Erythroblast (primary cell): ENCODE measurements around the gene MTERF2.
"Not testable (repeated sequence)": the region's sequence is repeated elsewhere in the genome, so short reads cannot be mapped to it uniquely, and the experiment has no call there.

Source experiments
- DNase-seq, 2 experiments: peaks; one replicate each; lab custom pipeline; 2025; lab: John Stamatoyannopoulos, UW
- GATA1 ChIP-seq: IDR thresholded peaks from 2 replicates; pipeline ENCODE4 v1.6.1; 2011; ENCODE audit warnings: low read depth, mild to moderate bottlenecking, control low read depth, low read length, moderate library complexity
- POLR2A ChIP-seq: IDR thresholded peaks from 2 replicates; pipeline ENCODE4 v1.6.1; 2011; ENCODE audit warnings: mild to moderate bottlenecking, low read length

The MTERF2 gene

DNA sequence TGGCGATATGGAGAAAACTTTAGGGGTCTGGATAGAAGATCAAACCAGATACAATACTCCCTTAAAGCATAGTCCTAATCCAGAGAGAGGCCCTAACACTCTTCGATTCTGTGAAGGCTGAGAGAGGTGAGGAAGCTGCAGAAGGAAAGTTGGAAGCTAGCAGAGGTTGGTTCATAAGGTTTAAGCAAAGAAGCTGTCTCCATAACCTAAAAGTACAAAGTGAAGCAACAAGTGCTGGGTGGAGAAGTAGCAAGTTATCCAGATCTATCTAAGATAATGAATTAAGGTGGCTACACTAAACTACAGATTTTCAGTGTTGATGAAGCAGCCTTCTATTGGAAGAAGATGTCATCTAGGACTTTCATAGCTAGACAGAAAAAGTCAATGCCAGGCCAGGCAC lies 24.6 kb upstream of the MTERF2 start:
- no peak for DNase-seq
- no peak for TF ChIP-seq POLR2A
- TF ChIP-seq GATA1, result no peak

DNA sequence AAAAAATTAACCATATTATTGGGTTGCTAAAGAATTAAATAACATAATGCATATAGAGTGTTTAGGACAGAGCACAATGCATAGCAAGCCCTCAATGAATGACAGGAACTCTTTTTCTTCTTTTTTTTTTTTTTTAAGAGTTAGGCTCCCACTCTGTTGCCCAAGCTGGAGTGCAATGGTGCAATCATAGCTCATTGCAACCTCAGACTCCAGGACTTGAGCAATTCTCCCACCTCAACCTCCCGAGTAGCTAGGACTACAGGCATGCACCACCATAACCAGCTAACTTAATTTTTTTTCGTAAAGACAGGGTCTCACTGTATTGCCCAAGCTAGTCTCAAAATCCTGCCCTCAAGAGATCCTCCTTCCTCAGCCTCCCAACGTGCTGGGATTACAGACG lies 20.5 kb upstream of the MTERF2 start:
- DNase-seq, result no peak
- TF ChIP-seq GATA1 (no peak), POLR2A (no peak)

DNA sequence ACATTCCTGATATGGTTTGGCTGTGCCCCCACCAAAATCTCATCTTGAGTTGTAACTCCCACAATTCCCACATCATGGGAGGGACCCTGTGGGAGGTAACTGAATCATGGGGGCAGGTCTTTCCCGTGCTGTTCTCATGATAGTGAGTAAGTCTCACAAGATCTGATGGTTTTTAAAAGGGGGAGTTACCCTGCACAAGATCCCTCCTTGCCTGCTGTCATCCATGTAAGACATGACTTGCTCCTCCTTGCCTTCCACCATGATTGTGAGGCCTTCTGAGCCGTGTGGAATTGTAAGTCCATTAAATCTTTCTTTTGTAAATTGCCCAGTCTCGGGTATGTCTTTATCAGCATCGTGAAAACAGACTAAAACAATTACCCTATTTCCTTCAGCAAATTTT lies 15.7 kb upstream of the MTERF2 start:
- not testable (repeated sequence) for DNase-seq

DNA sequence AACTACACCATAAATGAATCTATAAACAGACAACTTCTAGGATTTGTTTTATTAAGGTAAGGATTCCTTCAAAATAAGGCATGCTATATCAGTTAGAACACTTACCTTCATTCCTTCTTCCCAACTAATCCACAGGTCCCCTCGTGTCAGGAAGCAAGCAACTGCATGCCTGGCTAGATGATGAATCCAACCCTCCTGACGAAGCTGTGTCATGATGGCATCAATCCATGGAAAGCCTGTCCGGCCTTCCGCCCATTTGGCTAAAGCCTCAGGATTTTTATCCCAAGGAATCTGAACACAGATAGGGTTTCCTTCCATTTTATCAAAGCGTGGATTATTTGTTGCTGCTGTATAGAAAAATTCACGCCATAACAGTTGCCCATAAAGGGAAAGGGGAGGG lies 12.5 kb upstream of the MTERF2 start:
- no peak for DNase-seq
- TF ChIP-seq POLR2A (no peak), GATA1 (no peak)

DNA sequence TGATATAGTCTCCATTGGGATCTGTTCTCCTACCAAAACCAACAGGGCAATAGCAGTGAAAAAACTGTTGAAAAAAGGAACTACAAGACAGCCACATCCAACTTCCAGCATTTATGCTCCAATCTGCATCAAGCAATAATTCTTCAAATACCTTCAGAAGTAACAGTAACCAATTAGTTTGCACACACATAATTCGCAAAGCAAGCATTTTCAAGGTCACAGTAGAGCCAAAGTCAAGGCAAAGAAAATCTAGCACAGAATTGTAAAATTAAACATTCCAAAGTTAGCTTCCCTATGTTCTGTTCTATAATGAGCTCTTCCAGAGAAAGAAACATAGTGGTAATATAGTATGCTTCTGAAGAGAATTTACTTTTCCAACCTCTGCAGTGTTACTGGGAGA lies 11.0 kb upstream of the MTERF2 start:
- TF ChIP-seq POLR2A (no peak), GATA1 (no peak)

DNA sequence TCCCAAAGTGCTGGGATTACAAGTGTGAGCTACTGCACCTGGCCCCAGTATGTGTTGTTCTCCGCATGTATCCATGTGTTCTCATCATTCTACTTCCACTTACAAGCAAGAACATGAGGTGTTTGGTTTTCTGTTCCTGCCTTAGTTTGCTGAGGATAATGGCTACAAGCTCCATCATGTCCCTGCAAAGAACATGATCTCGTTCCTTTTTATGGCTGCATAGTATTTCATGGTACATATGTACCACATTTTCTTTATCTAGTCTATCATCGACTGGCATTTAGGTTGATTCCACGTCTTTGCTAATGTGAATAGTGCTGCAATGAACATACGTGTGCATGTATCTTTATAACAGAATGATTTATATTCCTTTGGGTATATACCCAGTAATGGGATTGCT lies 9.2 kb upstream of the MTERF2 start:
- DNase-seq, result not testable (repeated sequence)

More for the DNA sequence above, 11.0 kb upstream of the MTERF2 start:
- no peak for DNase-seq

DNA sequence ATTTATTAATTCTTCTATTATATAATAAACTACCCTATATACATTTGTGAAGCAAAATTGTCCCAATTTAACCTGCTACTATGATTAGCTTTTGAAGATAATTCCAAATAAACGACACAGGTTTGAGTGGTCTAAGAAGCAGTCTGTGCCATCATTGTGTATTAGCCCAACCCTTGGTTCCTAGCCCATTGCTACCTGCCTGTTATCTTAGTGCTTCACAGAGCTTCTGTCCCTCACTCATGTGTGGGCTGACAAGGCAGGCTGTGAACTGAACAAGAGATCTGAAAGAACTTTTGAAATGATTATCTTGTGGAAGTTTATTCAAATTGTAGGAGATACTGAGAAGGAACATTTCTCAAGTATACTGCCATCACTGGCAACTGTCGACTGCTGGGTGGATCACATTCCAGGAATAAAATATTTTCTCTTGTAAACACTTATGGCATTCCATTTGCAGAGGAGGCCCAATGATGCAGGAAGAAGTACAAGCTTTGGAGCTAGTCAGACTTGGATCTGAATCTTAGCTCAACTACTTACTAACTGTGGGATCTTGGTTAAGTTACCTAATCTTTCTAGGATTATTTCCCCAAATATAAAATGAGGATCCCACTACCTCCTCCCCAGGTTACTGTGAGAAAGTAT lies 7.8 kb upstream of the MTERF2 start:
- DNase-seq, result peak in 1 of 2 experiments; percentile 7
- TF ChIP-seq GATA1 (no peak), POLR2A (no peak)

DNA sequence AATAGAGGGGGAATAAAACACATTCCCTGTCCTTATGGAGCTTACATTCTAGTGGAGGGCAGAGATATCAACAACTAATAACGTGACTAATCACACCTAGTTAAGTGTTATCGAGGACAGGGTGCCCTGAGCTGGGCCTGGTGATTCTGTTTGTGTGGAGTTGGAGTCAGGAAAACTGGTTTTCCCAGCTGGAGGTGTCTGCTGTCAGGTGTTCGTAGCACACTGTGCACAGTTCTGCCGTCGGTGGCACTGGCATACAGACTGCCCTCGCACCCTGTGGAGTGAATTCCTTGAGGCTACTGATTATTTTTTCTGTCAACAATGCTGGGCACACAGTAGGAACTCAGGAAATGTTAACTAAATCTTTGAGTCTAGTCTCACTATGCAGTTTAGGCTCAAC lies 900 bp upstream of the MTERF2 start:
- TF ChIP-seq POLR2A (no peak), GATA1 (no peak)
- no peak for DNase-seq

DNA sequence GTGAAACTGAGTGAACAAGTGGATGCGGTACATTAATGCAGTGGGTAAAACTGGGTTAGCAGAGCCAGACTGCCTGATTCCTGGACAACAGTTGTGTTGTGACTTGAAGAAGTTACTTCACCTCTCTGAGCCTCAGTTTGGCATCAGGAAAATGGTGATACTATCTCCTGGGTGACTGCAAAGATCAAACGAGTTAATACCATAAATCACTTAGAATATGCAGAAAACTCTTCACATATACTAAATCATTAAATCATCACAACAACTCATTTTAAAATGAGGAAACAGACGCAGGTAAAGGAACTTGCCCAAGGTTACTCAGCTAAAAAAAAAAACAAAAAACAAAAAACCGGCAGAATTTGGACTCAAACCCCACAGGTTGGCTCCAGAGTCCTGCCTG lies 811 bp downstream of the MTERF2 start:
- peak; percentile 28 to 49 for DNase-seq
- TF ChIP-seq POLR2A, result no peak
- no peak for TF ChIP-seq GATA1

DNA sequence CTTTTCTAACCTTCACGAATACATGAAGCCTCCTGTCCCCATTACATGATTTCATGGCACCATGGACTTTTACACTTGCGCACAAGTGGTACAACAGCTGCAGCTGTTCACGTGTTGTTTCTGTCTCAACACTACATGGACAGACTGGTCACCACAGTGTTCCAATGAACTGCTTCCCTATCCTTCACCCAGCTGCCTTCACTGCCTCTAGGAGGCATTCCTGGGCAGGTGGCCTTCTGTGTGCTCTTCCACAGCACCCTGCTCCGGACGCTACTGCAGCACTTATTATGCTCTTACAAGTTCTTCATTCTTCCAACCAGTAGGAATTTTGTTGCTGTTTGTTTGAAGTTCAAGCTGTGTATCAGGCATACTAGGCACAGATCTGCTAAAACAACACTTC lies 1.5 kb downstream of the MTERF2 start:
- DNase-seq, result peak in 1 of 2 experiments; percentile 37
- no peak for TF ChIP-seq GATA1
- TF ChIP-seq POLR2A, result no peak

DNA sequence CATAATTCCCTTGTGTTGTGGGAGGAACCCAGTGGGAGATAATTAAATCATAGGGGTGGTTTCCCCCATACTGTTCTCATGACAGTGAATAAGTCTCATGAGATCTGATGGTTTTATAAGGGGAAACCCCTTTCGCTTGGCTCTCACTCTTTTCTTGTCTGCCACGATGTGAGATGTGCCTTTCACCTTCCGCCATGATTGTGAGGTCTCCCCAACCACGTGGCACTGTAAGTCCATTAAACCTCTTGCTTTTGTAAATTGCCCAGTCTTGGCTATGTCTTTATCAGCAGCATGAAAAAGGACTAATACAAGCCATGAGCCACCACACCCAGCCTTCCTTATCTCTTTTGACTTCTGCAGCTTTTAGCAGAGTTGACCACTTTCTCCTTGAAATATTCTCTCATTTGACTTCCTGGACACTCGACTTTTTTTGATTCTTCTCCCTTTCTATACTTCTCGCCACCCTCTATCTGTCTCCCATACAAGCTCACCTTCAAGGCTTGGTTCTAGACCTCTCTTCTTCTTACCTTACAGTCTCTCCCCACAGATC lies 2.3 kb downstream of the MTERF2 start:
- TF ChIP-seq POLR2A, result no peak
- TF ChIP-seq GATA1, result peak; percentile 31
- peak; percentile 75 to 92 for DNase-seq

DNA sequence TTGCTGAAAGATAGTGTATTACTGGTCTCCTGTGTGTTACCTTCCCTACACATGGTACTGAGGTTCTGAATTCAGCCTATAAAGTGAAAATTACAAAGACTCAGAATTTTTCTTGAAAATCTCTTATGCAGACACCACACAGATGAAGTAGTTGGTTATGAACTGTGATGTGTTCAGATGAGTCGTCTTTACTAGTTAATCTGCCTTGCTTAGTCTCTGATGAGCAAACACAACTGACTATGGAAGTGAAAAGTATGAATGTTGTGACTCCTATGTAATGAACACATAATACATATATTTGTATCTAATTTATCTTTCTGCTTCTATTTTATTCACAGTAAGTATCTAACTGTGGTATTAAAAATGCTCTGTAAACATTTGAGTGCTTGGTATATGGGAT lies 4.7 kb downstream of the MTERF2 start:
- DNase-seq, result no peak
- TF ChIP-seq POLR2A (no peak), GATA1 (no peak)

DNA sequence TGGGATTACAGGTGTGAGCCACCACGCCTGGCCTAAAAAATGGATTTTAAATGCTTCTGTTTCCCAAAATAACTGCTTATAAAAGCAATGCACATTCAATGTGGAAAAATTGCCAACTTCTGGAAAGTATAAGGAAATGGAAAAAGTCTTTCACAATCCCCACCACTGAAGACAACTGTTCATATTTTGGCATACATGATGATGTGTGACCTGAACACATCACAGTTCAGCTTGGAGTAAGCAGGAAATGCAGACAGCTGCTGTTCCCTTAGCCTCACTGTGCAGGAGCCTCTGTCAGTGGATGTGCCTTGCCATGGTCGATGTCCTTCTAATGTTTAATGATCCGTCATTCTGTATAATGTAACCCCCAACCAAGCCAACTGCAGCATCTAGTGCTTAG lies 5.2 kb downstream of the MTERF2 start:
- no peak for DNase-seq
- no peak for TF ChIP-seq GATA1
- no peak for TF ChIP-seq POLR2A

DNA sequence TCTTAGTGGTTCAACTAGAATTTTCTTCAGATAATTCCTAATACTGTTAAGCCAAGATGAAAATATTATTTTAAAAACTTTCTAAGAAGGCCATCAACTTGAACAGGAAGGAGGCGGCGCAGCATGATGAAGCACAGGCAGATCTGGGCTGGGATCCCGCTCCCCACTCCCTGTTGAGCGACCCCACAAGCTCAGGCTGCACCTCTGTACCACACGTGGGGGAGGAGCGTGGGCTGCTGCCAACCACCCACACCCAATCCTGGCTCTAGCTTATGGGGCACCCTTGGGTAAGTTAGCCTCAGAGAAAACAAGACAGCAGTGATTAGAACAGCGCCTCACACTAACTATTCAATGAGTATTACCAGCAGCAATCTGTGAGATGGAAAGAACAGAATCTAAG lies 6.0 kb downstream of the MTERF2 start:
- DNase-seq, result no peak
- TF ChIP-seq GATA1 (no peak), POLR2A (no peak)
